ENCODE measurements around the gene MTFP1.
A peak's percentile ranks its signal among the peaks of the same experiment; 100 is the strongest.

Gene MTFP1

DNA sequence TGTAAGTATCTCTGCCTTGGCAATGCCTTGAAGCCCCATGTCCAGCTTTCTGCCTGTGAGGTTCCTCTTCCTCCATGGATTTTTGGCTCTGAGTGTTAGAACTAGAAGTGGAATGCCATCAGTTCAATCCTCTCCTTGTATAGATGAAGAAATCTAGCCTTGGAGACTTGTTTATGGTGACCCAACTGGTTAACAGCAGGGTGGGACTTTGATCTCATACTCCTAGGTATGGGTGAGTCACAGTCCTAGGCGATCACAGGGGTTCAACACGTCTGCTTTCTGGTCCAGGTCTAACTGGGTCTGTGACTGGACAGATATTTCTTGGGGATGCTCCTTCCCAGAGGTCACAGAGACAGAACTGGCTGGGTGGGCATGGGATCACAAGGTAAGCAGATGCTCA is 9.2 kb upstream of the MTFP1 start:
- no peak overlapping the region for H3K27ac ChIP-seq (ENCODE audit: low read depth, low read length, severe bottlenecking)
- no peak overlapping the region for H3K4me3 ChIP-seq (ENCODE audit: extremely low read depth, insufficient read depth, low read length, poor library complexity, severe bottlenecking)
- H3K4me1 ChIP-seq (ENCODE audit: control insufficient read depth, insufficient read depth, low read length, poor library complexity, severe bottlenecking) = peaks cover 17% of the 10 kb centered on the region
- H3K9me3 ChIP-seq (ENCODE audit: control insufficient read depth, low read length) = no peaks in the 10 kb centered on the region
- 94% methylated on average over 2 of the region's 2 CpGs; no CpG with 5 or more reads in 1 of the 2 experiments for WGBS, 2 experiments (ENCODE audit: insufficient coverage in 2 of 2)
- H3K36me3 ChIP-seq (ENCODE audit: control insufficient read depth, insufficient read depth, low read length) = peaks cover 76% of the 10 kb centered on the region

DNA sequence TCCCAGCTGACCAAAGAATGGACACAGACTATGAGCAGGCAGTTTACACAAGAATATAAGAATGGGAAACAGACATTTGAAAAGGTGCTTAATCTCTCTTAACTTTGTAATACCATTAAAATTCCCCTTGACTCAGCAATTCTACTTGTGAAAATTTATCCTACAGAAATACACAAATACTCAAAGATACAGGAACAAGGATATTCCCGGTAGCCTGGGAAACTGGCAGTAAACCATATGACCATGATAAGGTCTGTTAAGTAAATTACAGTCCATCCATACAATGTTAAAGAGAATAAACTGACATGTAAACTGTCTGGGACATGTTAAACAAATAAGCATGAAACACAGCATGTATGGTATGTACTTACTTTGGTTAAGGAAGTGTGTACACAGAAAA is 8.7 kb upstream of the MTFP1 start:
- Histone ChIP-seq H3K9me3 (ENCODE audit: control insufficient read depth, low read length) (no peaks in the 10 kb centered on the region), H3K4me3 (ENCODE audit: extremely low read depth, insufficient read depth, low read length, poor library complexity, severe bottlenecking) (no peak overlapping the region), H3K36me3 (ENCODE audit: control insufficient read depth, insufficient read depth, low read length) (peaks cover 73% of the 10 kb centered on the region), H3K4me1 (ENCODE audit: control insufficient read depth, insufficient read depth, low read length, poor library complexity, severe bottlenecking) (peaks cover 20% of the 10 kb centered on the region), H3K27ac (ENCODE audit: low read depth, low read length, severe bottlenecking) (no peak overlapping the region)
- WGBS, 2 experiments (ENCODE audit: insufficient coverage in 2 of 2) = no CpG with 5 or more reads among the region's 1 CpG

DNA sequence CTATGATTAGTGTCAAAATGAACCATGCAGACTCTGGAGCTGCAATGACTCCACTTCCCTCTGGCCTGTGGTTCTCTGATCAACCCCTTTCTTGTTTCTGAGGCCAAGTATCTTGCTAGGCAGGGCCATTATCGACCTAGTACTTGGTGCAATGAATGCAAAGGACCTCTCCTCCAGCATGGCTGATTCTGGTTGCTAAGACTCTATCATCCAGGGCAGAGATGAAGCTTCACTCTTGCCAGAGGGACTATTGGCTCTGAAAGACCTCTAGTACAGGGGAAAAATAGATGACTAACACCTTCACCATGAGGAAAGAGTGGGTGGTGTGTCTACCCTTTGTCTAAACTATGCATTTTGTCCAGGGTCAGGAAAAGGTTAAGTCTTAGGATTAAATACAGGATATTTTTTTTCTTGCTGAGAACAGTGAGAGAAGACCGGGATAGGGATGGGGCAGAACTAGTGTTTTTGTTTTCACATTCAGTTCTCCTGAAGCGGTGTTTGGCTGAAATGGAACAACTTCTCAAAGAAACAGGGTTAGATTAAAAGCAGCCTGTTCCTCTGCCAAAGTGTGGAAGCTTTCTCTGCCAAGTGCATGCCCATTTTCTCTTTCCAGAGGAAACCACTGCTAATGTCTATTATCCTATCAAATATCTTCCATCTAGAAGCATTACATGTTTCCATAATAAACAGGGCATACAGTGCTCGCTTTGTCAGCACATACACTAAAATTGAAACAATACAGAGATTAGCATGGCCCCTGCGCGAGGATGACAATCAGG is 5.0 kb upstream of the MTFP1 start:
- Histone ChIP-seq H3K4me3 (ENCODE audit: extremely low read depth, insufficient read depth, low read length, poor library complexity, severe bottlenecking) (no peak overlapping the region), H3K36me3 (ENCODE audit: control insufficient read depth, insufficient read depth, low read length) (peaks cover 40% of the 10 kb centered on the region), H3K4me1 (ENCODE audit: control insufficient read depth, insufficient read depth, low read length, poor library complexity, severe bottlenecking) (peaks cover 32% of the 10 kb centered on the region), H3K9me3 (ENCODE audit: control insufficient read depth, low read length) (no peaks in the 10 kb centered on the region), H3K27ac (ENCODE audit: low read depth, low read length, severe bottlenecking) (peak overlapping the region; percentile 95)
- 82 to 91% methylated on average over 4 of the region's 6 CpGs for WGBS, 2 experiments (ENCODE audit: insufficient coverage in 2 of 2)

DNA sequence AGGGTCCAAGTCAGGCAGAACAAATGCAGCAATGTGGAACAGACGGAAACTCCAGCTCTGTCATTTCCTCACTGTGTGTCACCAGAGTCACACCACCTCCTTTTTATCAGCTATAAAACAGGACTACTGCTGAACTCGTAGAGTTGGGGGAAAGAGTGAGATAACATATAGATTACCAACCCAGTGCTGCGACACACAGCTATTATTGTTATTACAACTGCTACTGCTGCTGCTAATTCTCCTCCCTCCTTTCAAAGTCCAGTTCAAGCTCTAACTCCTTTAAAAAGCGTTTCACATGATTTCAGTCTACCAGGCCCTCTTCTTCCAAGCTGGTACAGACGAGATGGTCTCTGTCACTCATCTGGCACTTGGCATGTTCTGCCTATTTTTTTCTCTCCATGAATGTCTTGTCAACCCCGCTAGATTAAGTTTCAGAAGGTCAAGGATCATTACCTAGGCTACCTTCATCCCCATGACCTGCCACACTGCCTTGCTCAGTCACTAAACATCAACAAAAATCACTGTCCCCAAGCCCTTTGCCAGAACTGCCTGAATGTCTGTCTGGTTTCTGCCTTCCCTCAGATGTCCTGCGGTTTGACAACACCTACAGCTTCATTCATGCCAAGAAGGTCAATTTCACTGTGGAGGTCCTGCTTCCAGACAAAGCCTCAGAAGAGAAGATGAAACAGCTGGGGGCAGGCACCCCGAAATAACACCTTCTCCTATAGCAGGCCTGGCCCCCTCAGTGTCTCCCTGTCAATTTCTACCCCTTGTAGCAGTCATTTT is 3.7 kb upstream of the MTFP1 start:
- Histone ChIP-seq H3K36me3 (ENCODE audit: control insufficient read depth, insufficient read depth, low read length) (peaks cover 27% of the 10 kb centered on the region), H3K4me1 (ENCODE audit: control insufficient read depth, insufficient read depth, low read length, poor library complexity, severe bottlenecking) (peaks cover 32% of the 10 kb centered on the region), H3K4me3 (ENCODE audit: extremely low read depth, insufficient read depth, low read length, poor library complexity, severe bottlenecking) (peak overlapping the region; percentile 61), H3K9me3 (ENCODE audit: control insufficient read depth, low read length) (no peaks in the 10 kb centered on the region), H3K27ac (ENCODE audit: low read depth, low read length, severe bottlenecking) (peak overlapping the region; percentile 95)
- WGBS, 2 experiments (ENCODE audit: insufficient coverage in 2 of 2) = 74% methylated on average over 6 of the region's 8 CpGs

DNA sequence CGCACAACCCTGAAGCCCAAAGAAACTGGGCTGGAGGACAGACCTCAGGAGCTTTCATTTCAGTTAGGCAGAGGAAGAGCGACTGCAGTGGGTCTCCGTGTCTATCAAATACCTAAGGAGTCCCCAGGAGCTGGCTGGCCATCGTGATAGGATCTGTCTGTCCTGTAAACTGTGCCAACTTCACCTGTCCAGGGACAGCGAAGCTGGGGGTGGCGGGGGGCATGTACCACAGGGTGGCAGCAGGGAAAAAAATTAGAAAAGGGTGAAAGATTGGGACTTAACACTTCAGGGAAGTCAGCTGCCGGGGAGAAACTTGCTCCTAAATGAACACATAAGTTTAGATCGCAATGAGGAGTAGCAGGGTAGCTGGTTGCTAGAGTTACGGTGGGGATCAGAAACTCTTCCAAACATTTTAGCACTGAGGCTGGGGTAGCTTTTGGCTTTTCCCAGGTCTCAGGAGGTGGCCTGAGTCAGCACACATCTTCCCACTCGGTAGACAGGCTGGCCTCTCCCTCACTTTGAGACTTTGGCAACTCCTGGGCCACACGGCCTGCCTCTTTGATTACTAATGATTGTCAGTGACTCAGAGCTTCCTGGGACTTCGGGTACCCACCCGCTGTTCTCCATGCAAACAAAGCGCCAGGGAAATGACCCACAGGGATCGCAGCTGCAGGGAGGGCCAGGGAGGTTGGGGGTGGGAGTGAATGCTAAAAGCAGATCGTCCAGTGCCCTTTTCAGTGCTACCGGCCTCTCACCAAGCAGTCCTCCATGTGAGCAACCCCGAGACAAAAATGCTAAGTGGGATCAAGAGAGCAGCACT is 2.9 kb upstream of the MTFP1 start:
- Histone ChIP-seq H3K9me3 (ENCODE audit: control insufficient read depth, low read length) (no peaks in the 10 kb centered on the region), H3K27ac (ENCODE audit: low read depth, low read length, severe bottlenecking) (peak overlapping the region; percentile 95), H3K4me3 (ENCODE audit: extremely low read depth, insufficient read depth, low read length, poor library complexity, severe bottlenecking) (peak overlapping the region; percentile 61), H3K4me1 (ENCODE audit: control insufficient read depth, insufficient read depth, low read length, poor library complexity, severe bottlenecking) (peaks cover 32% of the 10 kb centered on the region), H3K36me3 (ENCODE audit: control insufficient read depth, insufficient read depth, low read length) (peaks cover 29% of the 10 kb centered on the region)
- WGBS, 2 experiments (ENCODE audit: insufficient coverage in 2 of 2) = 29 to 35% methylated on average over 13 to 15 of the region's 18 CpGs

DNA sequence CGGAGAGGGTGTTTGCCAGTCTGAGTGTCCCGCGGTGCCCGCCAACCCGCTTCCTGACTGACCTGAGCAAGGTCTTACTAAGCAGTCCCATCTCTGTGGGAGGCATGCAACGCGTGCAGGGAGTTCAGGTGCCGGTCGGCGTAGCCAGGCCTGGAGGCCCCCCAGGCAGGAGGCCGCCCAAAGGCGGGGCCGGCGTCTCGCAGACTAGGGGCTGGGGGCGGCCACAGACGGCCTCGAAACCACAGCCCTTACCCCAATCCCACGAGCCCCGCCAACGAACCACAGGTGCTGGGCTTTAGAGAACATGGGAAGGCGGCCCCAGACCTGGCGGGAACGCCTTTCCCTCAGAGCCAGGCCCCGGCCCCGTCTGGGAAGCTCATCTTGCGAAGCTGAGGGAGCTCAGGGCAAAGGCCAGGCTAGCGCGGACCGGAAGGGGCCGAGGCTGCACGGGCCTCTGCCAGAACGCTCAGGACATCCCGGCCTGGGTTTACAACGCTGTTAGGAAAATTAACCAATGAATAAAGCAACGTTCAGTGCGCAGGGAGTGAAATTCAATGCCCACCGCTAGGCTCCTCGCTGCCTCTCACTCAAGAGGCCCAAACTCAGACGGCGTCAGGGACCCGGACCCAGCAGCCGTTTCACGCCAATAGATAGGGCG is 2.1 kb upstream of the MTFP1 start:
- Histone ChIP-seq H3K36me3 (ENCODE audit: control insufficient read depth, insufficient read depth, low read length) (peaks cover 26% of the 10 kb centered on the region), H3K4me1 (ENCODE audit: control insufficient read depth, insufficient read depth, low read length, poor library complexity, severe bottlenecking) (peaks cover 32% of the 10 kb centered on the region), H3K4me3 (ENCODE audit: extremely low read depth, insufficient read depth, low read length, poor library complexity, severe bottlenecking) (peak overlapping the region; percentile 61), H3K9me3 (ENCODE audit: control insufficient read depth, low read length) (no peaks in the 10 kb centered on the region), H3K27ac (ENCODE audit: low read depth, low read length, severe bottlenecking) (peak overlapping the region; percentile 95)
- WGBS, 2 experiments (ENCODE audit: insufficient coverage in 2 of 2) = 0 to 1% methylated on average over 26 to 41 of the region's 45 CpGs

DNA sequence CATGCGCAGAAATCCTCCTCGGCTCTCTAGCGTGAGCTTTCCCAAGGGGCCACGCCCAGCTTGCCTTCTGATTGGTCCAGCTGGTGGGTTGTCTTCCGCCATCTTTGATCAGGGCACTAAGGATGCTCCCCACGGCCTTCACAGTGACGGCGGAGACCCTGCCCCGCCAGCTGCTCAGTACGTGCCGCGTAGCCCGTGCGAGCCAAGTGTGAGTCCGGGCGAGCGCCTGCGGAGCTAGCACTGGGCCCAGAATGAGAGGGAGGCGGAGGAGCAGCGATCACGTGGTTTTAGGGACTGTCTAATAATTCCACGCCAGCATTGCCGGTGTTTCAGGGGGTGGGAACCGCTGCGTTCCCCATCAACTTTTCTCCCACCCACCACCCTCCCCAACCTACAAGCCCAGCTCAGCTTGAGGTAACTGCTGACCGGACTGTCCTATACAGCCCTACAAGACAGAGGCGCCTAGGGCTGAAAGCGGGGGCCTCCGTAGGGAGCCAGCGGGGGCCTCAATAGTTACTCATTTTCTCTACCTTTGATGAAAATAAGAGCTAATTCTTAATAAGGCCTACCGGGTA is 1.5 kb upstream of the MTFP1 start:
- WGBS, 2 experiments (ENCODE audit: insufficient coverage in 2 of 2) = 0 to 2% methylated on average over 18 to 19 of the region's 31 CpGs
- Histone ChIP-seq H3K9me3 (ENCODE audit: control insufficient read depth, low read length) (no peaks in the 10 kb centered on the region), H3K27ac (ENCODE audit: low read depth, low read length, severe bottlenecking) (peak overlapping the region; percentile 95), H3K4me1 (ENCODE audit: control insufficient read depth, insufficient read depth, low read length, poor library complexity, severe bottlenecking) (peaks cover 32% of the 10 kb centered on the region), H3K4me3 (ENCODE audit: extremely low read depth, insufficient read depth, low read length, poor library complexity, severe bottlenecking) (peak overlapping the region; percentile 61), H3K36me3 (ENCODE audit: control insufficient read depth, insufficient read depth, low read length) (peaks cover 23% of the 10 kb centered on the region)

DNA sequence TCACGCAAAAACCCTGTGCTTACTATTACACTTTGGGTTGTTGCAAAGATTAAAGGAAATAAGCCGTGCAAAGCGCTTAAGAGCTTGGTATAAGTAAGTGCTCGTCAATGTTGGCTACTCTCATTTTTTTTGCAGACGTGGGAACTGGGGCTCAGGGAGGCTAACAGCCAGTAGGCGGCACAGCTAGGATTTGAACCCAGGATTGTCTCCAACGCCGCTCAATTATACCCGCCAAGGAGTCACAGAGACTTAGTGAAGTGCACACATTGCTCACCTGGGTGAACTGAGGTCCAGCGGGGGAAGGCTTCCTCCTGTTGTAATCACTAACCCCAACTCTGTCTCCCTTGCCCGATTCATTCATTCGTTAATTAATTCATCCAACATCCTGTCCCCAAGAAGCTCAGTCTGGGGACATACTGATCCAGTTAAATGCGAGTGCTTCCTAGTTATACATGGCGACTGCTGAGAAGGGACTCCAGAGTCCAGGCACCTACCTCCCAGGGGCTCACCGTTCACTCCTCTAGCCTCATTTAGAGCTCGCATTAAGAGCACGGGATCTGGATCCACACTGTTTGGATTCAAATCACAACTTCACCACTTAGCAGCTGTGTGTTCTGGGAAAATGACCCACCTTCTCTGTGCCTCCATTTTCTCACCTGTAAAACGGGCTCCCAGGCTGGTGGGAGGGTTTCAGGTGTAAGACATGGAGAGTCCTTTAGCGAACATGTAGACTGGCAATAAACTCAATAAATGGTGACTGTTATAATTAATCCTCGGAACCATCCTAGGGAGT is 838 bp upstream of the MTFP1 start:
- peaks cover 16% of the 10 kb centered on the region for H3K36me3 ChIP-seq (ENCODE audit: control insufficient read depth, insufficient read depth, low read length)
- H3K4me1 ChIP-seq (ENCODE audit: control insufficient read depth, insufficient read depth, low read length, poor library complexity, severe bottlenecking) = peaks cover 32% of the 10 kb centered on the region
- peak overlapping the region; percentile 81 for H3K27ac ChIP-seq (ENCODE audit: low read depth, low read length, severe bottlenecking)
- H3K9me3 ChIP-seq (ENCODE audit: control insufficient read depth, low read length) = no peaks in the 10 kb centered on the region
- peak overlapping the region; percentile 69 for H3K4me3 ChIP-seq (ENCODE audit: extremely low read depth, insufficient read depth, low read length, poor library complexity, severe bottlenecking)
- WGBS, 2 experiments (ENCODE audit: insufficient coverage in 2 of 2) = 67 to 77% methylated on average over 15 of the region's 20 CpGs

DNA sequence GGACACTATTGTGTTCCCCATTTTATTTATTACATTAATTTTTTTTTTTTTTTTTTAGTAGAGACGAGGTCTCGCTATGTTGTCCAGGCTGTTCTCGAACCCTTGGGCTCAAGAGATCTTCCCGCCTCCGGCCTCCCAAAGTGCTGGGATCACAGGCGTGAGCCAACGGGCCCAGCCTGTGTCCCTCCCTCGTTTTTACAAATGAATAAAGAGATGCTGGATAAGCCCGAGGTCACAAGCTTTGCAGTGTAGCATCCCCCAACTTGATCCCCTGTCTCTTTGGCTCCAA is 297 bp upstream of the MTFP1 start:
- Histone ChIP-seq H3K4me1 (ENCODE audit: control insufficient read depth, insufficient read depth, low read length, poor library complexity, severe bottlenecking) (peaks cover 29% of the 10 kb centered on the region), H3K4me3 (ENCODE audit: extremely low read depth, insufficient read depth, low read length, poor library complexity, severe bottlenecking) (peak overlapping the region; percentile 69), H3K9me3 (ENCODE audit: control insufficient read depth, low read length) (no peaks in the 10 kb centered on the region), H3K27ac (ENCODE audit: low read depth, low read length, severe bottlenecking) (peak overlapping the region; percentile 48), H3K36me3 (ENCODE audit: control insufficient read depth, insufficient read depth, low read length) (peaks cover 16% of the 10 kb centered on the region)
- 27 to 29% methylated on average over 3 to 9 of the region's 9 CpGs for WGBS, 2 experiments (ENCODE audit: insufficient coverage in 2 of 2)
